Measurements from ENCODE around the gene SMC1A.

The SMC1A gene

DNA sequence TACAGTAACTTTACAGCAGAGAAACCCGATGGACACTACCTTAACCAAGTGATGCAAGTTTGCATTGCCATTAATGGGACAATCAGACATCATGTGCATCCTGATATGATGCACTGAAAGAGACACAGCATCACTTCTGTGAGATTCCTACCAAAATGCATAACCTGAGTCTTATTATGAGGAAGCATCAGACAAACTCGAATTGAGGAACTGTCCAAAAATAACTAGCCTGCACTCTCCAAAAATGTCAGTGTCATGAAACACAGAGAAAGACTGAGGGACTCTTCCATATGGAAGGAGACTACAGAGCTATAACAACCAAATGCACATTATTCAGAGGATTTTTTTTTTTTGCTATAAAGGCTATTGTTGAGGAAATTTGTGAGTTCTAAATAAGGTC is 74.5 kb downstream of the SMC1A start:
- Histone ChIP-seq H3K4me3 (ENCODE audit: low read length, poor library complexity, severe bottlenecking) (no peak overlapping the region), H3K9me2 (replicated peaks; ENCODE audit: low read depth, low read length) (no peaks in the 10 kb centered on the region), H3K27me3 (ENCODE audit: insufficient read depth, low read length, poor library complexity, severe bottlenecking) (no peaks in the 10 kb centered on the region), H3K4me1 (ENCODE audit: insufficient read depth, low read length, poor library complexity, severe bottlenecking) (no peaks in the 10 kb centered on the region), H2AFZ (ENCODE audit: low read length) (no peak overlapping the region), H3K9ac (ENCODE audit: low read depth, low read length, poor library complexity, severe bottlenecking) (no peak overlapping the region), H3F3A (ENCODE audit: low read depth) (no peaks in the 10 kb centered on the region), H3K4me2 (ENCODE audit: low read depth, low read length, poor library complexity, severe bottlenecking) (no peak overlapping the region), H3K36me3 (ENCODE audit: insufficient read depth, low read length) (no peaks in the 10 kb centered on the region), H3K9me3 (ENCODE audit: insufficient read depth, low read depth, low read length) (no peaks in the 10 kb centered on the region), H3K79me2 (ENCODE audit: insufficient read depth, low read length) (no peaks in the 10 kb centered on the region), H4K20me1 (ENCODE audit: insufficient read depth, low read length, poor library complexity, severe bottlenecking) (no peaks in the 10 kb centered on the region)
- TF ChIP-seq EZH2phosphoT487 (IDR thresholded peaks at IDR 0.05; ENCODE audit: borderline replicate concordance): no peak
- TF ChIP-seq, protein P1, sequence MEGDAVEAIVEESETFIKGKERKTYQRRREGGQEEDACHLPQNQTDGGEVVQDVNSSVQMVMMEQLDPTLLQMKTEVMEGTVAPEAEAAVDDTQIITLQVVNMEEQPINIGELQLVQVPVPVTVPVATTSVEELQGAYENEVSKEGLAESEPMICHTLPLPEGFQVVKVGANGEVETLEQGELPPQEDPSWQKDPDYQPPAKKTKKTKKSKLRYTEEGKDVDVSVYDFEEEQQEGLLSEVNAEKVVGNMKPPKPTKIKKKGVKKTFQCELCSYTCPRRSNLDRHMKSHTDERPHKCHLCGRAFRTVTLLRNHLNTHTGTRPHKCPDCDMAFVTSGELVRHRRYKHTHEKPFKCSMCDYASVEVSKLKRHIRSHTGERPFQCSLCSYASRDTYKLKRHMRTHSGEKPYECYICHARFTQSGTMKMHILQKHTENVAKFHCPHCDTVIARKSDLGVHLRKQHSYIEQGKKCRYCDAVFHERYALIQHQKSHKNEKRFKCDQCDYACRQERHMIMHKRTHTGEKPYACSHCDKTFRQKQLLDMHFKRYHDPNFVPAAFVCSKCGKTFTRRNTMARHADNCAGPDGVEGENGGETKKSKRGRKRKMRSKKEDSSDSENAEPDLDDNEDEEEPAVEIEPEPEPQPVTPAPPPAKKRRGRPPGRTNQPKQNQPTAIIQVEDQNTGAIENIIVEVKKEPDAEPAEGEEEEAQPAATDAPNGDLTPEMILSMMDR (conservative IDR thresholded peaks at IDR 0.05; ENCODE audit: low read length): no peak

DNA sequence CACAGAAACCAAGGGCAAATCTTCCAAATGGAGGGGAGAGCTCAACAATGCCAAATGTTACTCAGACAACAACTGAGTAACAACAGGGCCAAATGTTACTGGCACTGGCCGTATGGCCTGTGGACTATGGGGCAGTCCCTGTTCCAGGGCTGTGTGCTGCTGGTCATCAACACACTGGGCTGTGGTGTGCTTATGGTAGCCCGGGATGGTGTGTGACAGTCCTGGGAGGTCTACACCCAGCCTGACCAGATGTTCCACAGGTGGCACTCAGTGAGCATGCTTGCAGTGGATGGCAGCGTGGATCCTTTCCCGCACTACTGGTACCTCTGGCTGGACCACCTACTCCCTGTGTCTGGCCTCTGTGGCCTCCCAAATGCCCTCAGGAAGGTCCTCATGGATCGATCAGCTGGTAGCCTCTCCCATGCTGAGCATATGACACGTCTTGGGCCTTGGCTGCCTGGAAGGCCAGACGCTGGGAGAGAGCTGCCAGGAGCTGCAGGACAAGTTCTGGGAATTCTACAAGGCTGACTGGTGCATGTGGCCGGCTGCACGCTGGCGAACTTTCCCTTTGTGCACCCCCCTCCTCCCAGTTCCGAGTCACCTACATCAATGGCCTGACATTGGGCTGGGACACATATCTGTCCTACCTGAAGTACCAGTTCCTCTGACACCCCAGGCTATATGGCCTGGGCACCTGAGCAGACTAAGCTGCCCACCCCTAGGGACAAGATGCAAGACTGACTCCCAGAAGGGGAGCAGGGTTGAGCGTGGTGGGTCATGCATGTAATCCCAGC is 81.4 kb downstream of the SMC1A start:
- Histone ChIP-seq H3F3A (ENCODE audit: low read depth) (no peaks in the 10 kb centered on the region), H3K36me3 (ENCODE audit: insufficient read depth, low read length) (no peaks in the 10 kb centered on the region), H3K9me2 (replicated peaks; ENCODE audit: low read depth, low read length) (no peaks in the 10 kb centered on the region), H3K4me2 (ENCODE audit: low read depth, low read length, poor library complexity, severe bottlenecking) (no peak overlapping the region), H3K9ac (ENCODE audit: low read depth, low read length, poor library complexity, severe bottlenecking) (no peak overlapping the region), H3K9me3 (ENCODE audit: insufficient read depth, low read depth, low read length) (no peaks in the 10 kb centered on the region), H4K20me1 (ENCODE audit: insufficient read depth, low read length, poor library complexity, severe bottlenecking) (no peaks in the 10 kb centered on the region), H3K27me3 (ENCODE audit: insufficient read depth, low read length, poor library complexity, severe bottlenecking) (no peaks in the 10 kb centered on the region), H3K4me3 (ENCODE audit: low read length, poor library complexity, severe bottlenecking) (no peak overlapping the region), H2AFZ (ENCODE audit: low read length) (no peak overlapping the region), H3K4me1 (ENCODE audit: insufficient read depth, low read length, poor library complexity, severe bottlenecking) (no peaks in the 10 kb centered on the region), H3K79me2 (ENCODE audit: insufficient read depth, low read length) (no peaks in the 10 kb centered on the region)
- TF ChIP-seq, protein P1 (conservative IDR thresholded peaks at IDR 0.05; ENCODE audit: low read length): no peak
- TF ChIP-seq EZH2phosphoT487 (IDR thresholded peaks at IDR 0.05; ENCODE audit: borderline replicate concordance): no peak

DNA sequence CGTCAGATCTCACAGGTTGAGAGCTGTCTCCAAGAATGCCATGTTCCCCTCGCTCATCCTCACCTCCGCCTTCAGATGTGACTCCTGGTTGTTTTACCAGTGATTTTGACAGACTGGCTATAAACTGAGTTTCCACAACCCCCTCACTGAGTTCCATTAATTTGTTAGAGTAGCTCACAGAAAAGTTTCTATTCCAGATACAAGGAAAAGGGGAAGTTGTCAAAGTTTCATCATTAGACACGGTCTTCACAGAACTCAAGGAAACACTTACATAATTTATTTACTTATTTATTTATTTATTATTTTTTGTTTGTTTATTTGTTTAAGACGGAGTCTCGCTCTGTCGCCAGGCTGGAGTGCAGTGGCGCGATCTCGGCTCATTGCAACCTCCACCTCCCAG is 85.4 kb downstream of the SMC1A start:
- no peak overlapping the region for H3K4me3 ChIP-seq (ENCODE audit: low read length, poor library complexity, severe bottlenecking)
- no peaks in the 10 kb centered on the region for H3K36me3 ChIP-seq (ENCODE audit: insufficient read depth, low read length)
- H3K79me2 ChIP-seq (ENCODE audit: insufficient read depth, low read length): no peaks in the 10 kb centered on the region
- no peaks in the 10 kb centered on the region for H3K4me1 ChIP-seq (ENCODE audit: insufficient read depth, low read length, poor library complexity, severe bottlenecking)
- no peaks in the 10 kb centered on the region for H3F3A ChIP-seq (ENCODE audit: low read depth)
- no peaks in the 10 kb centered on the region for H4K20me1 ChIP-seq (ENCODE audit: insufficient read depth, low read length, poor library complexity, severe bottlenecking)
- TF ChIP-seq, protein P1 (conservative IDR thresholded peaks at IDR 0.05; ENCODE audit: low read length): no peak
- TF ChIP-seq EZH2phosphoT487 (IDR thresholded peaks at IDR 0.05; ENCODE audit: borderline replicate concordance): no peak
- H3K4me2 ChIP-seq (ENCODE audit: low read depth, low read length, poor library complexity, severe bottlenecking): no peak overlapping the region
- no peaks in the 10 kb centered on the region for H3K27me3 ChIP-seq (ENCODE audit: insufficient read depth, low read length, poor library complexity, severe bottlenecking)
- no peaks in the 10 kb centered on the region for H3K9me3 ChIP-seq (ENCODE audit: insufficient read depth, low read depth, low read length)
- H2AFZ ChIP-seq (ENCODE audit: low read length): no peak overlapping the region
- H3K9ac ChIP-seq (ENCODE audit: low read depth, low read length, poor library complexity, severe bottlenecking): no peak overlapping the region
- H3K9me2 ChIP-seq (replicated peaks; ENCODE audit: low read depth, low read length): no peaks in the 10 kb centered on the region

Data from Loucy (cell line).